ENCODE measurements around the gene IQCH.
A peak's percentile ranks its signal among the peaks of the same experiment; 100 is the strongest.
"Not testable (repeated sequence)": the region's sequence is repeated elsewhere in the genome, so short reads cannot be mapped to it uniquely, and the experiment has no call there.

IQCH gene

DNA sequence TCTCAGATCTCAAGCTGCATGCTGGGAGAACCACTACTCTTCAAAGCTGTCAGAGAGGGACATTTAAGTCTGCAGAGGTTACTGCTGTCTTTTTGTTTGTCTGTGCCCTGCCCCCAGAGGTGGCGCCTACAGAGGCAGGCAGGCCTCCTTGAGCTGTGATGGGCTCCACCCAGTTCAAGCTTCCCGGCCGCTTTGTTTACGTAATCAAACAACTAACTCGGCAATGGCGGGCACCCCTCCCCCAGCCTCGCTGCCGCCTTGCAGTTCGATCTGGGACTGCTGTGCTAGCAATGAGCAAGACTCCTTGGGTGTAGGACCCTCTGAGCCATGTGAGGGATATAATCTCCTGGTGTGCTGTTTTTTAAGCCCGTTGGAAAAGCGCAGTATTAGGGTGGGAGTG lies 199.1 kb downstream of the IQCH start:
- not testable (repeated sequence) for DNase-seq

DNA sequence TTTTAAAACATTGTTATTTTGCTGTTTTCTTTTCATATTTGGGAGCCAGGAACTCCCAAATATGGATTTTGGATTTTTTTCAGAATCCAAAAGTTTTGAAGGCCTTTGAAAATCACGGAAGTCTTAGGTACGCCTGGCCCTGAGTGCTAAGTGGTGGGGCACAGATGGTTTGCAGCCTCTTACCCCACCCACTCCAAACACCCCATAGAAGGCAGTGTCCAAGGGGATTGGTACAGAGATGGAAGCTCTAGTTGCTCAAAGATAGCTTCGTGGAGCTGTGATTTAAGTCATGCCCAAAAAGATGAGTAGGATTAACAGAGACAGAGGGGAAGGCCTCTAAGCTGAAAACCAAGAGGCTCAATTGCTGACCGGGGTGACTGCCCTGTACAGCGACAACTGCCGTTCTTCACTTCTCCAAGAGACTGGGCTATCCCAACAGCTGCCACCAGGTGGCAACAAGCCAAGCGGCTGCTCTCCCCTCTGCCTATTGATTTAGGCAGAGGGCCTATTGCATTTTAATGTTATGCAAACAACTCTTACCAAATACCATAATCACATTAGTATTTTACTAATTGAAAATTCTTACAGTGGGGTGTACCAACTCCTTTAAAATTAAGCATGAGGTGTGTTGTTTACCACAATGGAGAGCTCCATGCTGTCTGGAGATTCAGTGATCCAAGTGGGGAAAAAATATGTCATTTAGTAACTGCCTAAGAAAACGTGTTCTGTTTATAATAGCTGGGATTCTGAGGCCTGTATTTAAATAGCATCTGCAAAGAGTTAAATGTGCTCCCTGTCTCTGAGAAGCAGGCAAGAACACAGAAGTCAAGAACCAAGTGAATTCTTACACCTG lies 202.3 kb downstream of the IQCH start:
- peak; percentile 54 for DNase-seq

DNA sequence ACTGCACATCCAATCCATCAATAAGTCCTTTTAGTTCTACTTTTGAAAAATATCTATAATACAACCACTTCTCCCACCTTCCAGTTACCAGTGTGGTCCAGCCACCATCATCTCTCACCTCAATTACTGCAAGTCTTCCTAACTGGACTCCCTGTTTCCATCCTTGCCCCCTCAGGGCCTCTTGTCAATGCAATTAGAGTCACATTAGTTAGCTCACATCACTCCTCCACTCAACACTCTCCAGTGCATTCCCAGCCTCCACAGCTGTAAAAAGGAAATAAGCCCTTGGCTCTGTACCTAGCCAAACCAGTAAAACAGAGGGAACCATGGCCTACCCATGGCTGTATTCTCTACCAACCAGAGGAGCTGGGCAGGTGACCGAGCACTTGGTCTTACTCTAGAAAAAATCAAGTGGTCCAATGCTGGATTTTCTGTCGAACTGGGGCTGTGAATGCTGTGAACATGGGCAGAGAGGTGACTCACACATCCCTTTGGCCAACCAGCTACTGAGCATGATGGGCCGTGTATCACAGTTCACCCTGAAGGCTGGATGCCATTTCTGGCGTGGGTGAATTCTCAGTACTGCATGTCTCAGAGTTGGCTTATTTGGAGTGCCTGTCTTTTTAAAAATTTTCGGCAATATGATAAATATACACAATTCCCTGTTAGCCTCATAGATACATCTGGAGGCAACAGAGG lies 203.9 kb downstream of the IQCH start:
- DNase-seq: no peak

DNA sequence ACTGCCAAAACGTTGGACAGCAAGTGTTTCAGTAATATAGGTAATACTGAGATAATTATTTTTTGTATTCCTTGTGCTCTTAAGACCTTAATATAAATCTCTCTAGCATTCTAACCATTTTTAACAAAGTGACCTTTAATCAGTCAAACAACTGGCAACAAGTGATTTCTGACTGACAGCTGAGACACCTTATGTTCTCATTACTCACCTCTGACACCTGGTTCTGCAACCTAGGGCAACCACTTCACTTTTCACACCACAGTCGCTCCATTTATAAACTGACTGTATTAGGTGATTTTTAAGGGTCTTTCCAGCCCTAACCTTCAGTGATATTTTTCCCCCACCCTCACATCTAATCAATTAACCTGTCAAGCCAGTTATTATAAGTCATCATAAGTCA lies 205.9 kb downstream of the IQCH start:
- DNase-seq: no peak

DNA sequence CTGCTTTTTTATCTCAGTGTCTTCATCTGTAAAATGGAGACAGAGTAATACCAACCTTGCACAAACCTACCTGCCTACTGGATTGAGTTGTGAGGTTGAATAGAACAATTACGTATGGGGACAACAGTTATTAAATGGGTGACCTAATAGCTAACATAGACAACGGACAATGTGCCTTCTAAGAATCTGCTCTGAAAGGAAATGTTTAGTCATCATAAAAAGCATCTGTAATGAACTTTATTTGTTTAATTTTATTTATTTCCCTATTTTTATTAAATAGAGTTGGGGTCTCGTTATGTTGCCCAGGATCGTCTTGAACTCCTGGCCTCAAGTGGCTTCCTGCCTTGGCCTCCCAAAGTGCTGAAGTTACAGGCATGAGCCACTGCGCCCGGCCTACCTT lies 207.1 kb downstream of the IQCH start:
- no peak for DNase-seq

DNA sequence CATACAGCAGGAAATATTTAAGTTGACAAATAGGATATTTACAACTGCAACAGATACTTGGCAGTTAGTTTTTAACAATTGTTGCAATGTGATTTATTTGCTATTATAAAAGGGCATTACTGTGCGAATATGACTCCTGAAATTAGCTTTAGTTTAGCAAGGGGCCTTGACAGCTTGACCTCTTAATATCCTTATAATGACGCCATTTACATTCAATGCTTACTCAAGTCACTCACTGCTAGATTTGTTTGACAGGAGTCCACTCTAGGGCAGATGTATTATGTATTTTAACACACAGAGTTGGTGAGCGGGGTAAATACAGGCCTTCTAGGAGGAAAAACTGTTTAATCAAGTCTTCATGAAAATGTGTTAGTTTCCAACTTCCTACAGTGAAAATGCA lies 208.3 kb downstream of the IQCH start:
- DNase-seq: no peak

DNA sequence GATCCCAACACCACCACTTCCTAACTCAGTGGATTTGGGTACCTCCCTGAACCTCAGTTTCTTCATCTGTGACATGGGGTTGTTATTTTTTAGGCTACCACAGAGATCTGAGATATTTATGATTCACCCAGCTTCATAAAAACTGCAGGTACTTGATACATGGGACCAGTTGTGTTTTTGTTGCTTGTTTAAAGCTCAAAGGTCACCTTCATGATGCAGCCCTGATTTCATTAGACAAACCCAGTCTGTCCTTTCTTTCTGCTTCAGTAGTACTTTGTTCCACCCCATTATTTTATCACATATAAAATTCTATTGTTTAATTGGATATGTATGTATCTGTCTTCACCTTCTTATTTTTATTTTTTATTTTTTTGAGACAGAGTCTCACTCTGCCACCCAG lies 208.9 kb downstream of the IQCH start:
- DNase-seq: no peak

DNA sequence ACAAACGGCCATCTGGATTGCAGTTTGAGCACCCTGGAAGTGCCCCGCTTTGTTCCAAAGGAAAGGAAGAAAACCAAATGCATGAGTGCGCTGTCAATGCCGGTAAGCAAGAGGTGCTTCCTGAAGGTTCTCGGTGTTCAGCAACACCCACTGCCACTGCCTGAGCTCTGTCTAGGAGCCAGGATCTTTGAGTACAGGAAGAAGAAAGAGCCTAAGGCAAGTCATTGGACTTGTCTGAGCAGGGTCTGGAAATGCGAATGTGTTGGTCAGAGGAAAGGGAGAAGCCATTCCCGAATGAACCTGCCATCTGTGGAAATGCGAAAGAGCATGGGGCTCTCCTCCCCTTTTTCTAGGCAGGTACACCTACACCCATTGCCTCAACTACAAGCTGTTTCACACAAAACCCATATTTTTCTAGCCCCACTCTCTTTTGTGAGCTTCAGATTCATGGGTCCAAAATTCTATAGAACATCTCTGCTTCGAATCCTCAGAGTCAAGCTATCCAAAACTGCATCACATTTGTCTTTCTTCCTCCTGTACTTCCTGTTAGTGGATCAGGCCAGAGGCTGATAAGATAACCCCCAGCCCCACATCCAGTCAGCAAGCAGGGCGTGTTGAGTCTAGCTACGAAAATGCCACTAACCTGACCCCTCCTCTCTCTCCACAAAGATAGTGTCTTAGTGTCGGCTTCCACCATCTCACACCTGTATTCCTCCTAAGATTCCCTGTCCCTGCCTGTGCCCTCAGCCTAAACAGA lies 210.8 kb downstream of the IQCH start:
- DNase-seq: no peak

DNA sequence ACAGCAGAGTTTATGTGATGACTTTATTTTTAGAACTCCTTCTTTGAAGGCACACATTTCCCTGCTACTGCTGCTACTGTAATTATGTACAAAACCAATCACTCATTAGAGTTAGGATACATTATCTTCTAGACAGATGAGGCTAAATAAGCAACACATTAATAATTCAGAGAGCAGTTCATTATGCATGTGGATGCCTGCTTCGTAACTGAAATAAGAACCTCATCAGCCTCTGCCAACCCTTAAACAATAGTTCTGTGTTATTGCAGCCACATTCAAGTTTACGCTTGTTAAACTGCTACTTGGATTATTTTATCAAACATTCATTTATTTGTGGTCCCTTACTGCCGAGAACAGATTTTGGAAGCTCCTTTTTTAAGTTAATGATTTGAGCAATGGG lies 213.8 kb downstream of the IQCH start:
- DNase-seq: no peak

DNA sequence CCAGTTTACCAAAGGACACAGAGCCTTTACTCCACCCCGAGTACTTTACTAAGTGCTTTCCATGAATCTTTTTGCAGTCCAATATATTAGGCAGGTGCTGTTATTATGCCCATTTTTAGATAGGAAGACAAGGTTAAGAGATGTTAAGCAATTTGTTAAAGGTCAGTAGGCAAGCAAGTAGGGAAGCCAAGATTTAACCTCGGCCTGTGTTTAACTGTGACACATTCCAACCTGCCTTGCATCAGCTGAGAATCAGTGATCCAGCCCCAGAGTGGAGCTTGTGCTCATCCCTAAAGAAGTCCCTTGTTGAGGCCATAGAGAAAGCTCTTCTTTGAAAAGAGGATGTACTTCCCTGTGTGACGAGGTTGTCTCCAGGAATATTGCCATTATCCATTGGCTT lies 215.1 kb downstream of the IQCH start:
- DNase-seq: no peak

DNA sequence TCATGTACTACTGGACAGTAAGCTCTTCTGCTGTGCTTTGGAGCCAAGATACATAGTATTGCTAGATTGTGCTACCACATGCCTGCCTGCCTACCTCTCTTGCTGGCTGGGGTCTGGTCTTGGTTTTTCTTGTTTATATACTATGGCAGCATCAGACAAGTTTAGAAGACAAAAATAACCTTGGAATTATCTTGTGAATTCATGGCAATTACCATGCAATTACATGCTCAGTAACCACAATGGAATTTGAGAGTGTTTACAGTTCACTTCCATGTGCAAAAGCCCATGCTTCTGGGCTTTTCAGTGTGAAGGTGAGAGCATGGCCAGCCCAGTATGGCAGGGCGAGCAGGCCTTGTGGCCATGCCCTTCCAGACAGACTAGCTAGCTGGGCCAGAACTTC lies 218.4 kb downstream of the IQCH start:
- no peak for DNase-seq

DNA sequence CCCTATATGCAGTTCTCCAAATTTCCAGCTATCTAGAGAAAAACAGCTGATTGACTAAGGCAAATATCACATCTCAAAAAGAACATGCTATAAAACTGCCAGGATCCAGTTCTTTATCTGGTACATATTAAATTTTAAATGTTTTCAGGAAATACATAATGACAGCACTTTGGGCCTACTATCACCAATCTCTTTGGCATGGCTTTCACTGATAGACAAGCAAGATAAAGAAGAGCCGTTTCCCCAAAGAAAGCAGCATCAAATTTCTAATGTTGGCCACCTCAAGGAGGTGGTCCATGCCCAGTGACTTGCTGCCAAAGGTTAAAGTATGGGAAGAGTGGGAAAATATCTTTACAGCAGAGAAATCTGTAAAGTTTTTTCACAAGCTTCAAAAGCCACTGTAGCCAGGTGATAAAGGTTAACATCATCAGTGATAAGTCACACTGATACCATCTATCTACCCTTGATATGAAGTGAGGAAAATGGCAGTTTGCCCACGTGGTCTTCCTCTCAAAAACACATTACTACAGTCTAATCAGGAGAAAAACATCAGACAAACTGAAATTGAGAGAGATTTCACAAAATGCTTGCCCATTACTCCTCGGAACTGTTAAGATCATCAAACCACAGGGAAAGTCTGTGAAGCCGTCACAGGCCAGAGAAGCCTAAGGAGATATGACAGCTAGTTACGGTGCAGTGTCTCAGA lies 220.0 kb downstream of the IQCH start:
- DNase-seq: no peak

DNA sequence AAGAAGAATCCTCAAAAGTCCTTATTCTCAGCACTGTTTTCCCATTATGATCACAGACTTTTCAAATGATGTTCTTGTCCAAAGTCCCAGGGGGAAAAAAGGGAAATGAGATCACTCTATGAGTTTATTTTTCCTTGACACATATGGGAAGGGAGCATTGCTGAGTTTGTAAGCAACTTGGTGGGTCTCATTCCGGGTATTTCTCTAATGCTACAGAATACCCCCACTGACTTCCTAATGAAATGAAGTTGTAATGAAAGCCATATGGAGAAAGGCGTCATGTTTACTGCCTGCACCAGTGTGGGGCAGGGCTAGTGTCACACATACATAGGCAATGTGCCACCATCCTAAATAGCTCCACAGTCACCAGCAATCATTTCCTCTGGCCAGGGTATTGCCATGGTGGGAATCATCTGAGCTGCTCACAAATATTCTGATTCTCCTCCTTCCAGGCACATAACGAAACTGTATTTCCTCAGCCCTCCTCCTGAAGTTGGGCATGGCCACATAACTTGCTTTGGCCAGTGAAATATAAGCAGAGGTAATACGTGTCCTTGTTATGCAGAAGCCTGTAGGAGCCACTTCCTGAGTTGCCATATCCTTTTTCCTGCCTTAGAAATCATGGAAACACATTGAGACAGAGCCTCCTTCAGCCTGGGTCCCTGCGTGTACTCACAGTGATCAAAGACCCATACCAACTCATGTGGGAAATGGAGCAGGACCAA lies 225.4 kb downstream of the IQCH start:
- no peak for DNase-seq

DNA sequence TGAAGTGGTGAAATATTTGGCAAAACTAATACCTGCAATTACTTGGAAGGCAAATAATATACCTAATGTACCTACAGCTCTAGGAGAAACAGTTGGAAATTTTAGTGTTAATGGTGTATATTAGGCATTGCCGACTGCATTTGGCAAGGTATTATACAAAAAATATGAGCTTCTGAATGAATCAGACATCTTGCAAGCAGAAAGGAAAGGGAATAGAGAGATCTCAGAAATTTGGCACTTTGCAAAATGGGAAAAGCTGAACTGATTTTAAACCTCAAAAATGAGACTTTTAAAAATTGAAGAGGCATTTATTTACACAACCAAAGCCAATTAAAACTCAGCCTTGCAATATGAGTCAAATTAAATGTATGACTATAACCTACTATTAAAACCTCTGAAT lies 226.2 kb downstream of the IQCH start:
- DNase-seq: no peak

DNA sequence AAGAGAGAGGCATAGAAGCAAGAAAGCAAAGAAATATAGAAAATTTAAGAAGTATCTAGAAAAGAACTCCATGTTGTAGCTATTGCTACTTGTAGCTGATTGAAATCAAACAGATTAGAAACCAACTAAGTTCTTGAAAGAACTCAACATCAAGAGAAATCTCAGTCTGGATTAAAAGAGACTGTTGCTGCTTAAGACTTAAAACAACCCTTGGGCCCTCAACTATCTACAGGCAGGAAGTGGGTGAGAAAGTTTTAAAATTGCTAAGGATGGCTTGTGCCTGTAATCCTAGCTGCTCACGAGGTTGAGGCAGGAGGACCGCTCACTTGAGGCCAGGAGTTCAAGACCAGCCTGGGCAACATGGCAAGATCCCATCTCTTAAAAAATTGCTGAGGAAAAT lies 227.1 kb downstream of the IQCH start:
- DNase-seq: no peak

DNA sequence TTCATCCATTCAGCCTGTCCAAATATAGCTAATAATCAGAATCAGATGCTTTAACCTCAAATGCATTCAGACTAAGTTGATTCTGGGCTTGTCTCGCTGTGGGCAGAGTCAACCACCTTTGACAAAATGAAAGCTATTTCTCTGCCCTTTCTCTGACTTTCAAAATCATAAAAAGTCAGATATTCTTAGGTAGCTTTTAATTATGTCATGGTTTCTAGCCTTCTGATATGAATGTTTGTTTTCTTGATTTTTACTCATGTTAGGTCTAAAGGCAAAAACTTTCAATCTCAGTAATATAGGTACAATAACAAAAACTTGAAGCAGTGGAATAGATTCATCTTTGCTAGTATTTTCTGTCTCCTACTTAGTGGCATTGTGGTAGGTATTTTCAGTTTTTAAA lies 241.0 kb downstream of the IQCH start:
- DNase-seq: no peak

DNA sequence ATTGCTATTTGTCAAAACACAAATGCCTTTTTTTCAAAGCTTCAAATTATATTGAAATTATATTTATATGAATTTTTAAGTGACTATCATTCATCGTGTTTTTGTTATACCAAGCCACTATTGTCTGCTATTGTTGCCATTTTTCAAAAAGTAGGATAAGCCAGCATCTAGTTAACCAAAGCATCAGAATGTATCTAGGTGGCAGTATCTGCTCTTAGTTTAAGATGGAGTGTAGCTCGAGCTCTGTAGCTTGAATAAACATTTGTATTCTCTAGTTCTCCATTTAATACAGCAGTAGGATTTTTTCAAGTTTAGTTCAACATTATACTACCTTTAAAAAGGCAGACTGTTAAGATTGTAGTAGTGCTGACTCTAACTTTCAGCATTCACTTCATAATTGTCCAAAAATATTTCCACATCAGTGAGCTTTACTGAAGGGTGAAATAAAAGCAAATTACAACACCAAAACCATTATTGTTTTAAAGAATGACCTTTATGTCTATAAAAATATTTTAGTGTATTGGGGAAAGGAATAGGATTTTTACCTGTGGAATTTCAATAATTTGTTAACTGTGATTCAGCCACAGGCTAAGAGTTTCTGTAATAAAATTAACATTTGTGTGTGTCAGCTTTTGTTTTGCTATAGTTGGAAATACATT lies 246.7 kb downstream of the IQCH start:
- no peak for DNase-seq

DNA sequence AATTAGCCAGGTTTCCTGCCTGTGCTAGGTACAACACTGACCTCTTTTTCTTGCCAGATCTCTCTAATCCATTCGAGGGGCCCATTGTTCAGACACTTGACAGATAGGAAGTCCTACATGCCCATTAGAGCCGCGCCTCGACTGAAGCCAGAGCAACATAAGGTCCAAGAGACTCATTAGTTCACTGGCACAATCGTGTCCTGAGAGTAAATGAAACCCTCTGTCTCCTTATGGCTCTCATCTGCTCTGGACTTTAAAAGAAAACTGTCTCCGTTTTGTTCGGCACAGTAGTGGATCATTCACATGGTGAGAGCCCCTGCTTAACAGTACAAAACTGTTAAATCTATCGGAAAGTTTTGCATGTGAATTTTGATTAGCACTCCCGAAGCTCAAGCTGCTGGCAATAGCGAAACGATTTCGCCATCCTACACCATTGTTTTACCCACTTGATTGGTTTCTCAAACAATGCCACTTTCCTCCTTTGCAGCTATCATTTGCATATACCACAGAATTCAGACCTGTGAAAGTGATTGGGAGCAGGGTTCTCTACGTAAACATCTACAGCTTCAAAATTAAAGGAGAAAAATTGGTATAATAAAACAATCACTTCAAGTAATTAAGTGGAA lies 247.4 kb downstream of the IQCH start:
- DNase-seq: no peak

DNA sequence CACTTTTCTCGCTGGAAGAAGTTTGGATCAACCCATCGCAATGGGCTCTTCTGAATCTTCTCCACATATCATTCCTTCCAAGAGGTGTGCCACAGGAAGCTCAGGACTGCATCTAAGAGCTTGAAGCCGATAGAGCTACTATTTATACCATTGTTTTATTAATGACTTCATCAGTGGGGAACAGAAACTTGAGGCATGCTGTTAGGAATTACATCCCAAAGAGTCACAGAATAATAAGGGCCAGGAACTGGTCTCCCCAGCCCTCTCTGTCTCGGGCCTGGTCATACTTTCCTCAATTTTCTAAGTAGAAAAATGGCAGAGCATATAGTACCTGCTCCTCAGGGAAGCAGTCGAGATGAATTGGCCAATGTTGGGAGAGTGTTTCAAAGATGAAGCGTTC lies 249.5 kb downstream of the IQCH start:
- no peak for DNase-seq

DNA sequence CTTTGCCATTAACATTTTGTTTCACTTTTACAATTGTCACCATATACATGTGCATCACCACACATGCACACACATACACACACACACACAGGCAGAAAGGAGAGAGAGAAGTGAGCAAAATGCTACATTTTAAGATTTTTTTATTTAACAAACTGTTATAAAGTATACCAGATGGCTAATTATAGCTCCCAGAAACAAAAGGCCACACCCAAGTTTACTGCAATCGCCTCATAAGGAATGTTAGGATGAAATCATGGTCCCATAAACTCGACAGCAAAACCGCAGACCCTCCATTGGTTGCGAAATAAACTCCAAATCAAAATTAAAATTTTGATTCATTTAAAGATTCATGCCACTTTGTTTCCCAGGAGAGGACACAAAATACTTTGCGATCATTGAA lies 250.2 kb downstream of the IQCH start:
- no peak for DNase-seq
